Thyroid gland (tissue), 4 donors: ENCODE results near the gene CD27. TPM values are rescaled to one million over a fixed set of nuclear protein-coding genes. Genes with fewer than 3 reads are reported as not detected.
A peak's percentile ranks its signal among the peaks of the same experiment; 100 is the strongest.
"Not testable (repeated sequence)": the region's sequence is repeated elsewhere in the genome, so short reads cannot be mapped to it uniquely, and the experiment has no call there.

Source experiments
- DNase-seq, 2 donors: peaks; one replicate each; pipeline ENCODE4 v3.0.0-alpha.2; 2019
- H3K27ac ChIP-seq, 3 donors: fragments of 200-600 bp; sonication (generic); 1 replicate in 2 of 3; 2 replicates in 1 of 3; pipeline ENCODE4 v1.5.1; 2016 to 2019; ENCODE audit warnings: mild to moderate bottlenecking in 1 of 3, moderate library complexity in 1 of 3
- H3K27me3 ChIP-seq: fragments of 200-600 bp; sonication (generic); one replicate; pipeline ENCODE4 v1.5.1; 2019
- H3K36me3 ChIP-seq, 2 donors: fragments of 200-600 bp; sonication (generic); one replicate each; pipeline ENCODE4 v1.5.1; 2016 to 2019
- H3K4me1 ChIP-seq, 2 donors: fragments of 200-600 bp; sonication (generic); one replicate each; pipeline ENCODE4 v1.5.1; 2017 to 2019
- H3K4me3 ChIP-seq, 3 donors: fragments of 200-600 bp; sonication (generic); replicated peaks in 1 of 3; 1 replicate in 2 of 3; 2 replicates in 1 of 3; pipeline ENCODE4 v1.5.1; 2016; ENCODE audit warnings: mild to moderate bottlenecking in 1 of 3
- H3K9me3 ChIP-seq: fragments of 200-600 bp; sonication (generic); one replicate; pipeline ENCODE4 v1.5.1; 2017
- POLR2A ChIP-seq, 2 donors: fragments of 450-650 bp; IDR thresholded peaks; one replicate each; pipeline ENCODE4 v1.6.1; 2017; ENCODE audit warnings: antibody characterized with exemption in 2 of 2, mild to moderate bottlenecking in 2 of 2, moderate library complexity in 1 of 2
- WGBS, 2 donors: methylation state at CpG; one replicate each; pipeline ENCODE4 v1.1.5; 2017; 5-methylcytosine and 5-hydroxymethylcytosine counted together
- intact Hi-C: fragments of 100-400 bp; cut with DNase I; formaldehyde crosslinking; loops from one replicate; pipeline ENCODE4 v1.15.1; 2023
- total RNA-seq, 4 donors: library from RNA; depleted of rRNA; stranded (reverse); fragments of >200 nt; gene quantifications; one replicate each; pipeline ENCODE4 v1.2.3, GENCODE V29; 2016
- TF ChIP-seq, protein P1 (sequence below), 6 experiments: fragments of 200-600 bp in 3 of 6; fragments of 450-650 bp in 3 of 6; sonication (generic) in 3 of 6; IDR thresholded peaks; one replicate each; pipeline ENCODE4 v1.5.1; 2016 to 2019; ENCODE audit warnings: antibody characterized with exemption in 6 of 6, mild to moderate bottlenecking in 2 of 6, inconsistent platforms in 1 of 6, moderate library complexity in 1 of 6

The CD27 gene
- total RNA-seq, 4 donors from 2014 or later = 2.7 to 10.8 (median 6.4) TPM

DNA sequence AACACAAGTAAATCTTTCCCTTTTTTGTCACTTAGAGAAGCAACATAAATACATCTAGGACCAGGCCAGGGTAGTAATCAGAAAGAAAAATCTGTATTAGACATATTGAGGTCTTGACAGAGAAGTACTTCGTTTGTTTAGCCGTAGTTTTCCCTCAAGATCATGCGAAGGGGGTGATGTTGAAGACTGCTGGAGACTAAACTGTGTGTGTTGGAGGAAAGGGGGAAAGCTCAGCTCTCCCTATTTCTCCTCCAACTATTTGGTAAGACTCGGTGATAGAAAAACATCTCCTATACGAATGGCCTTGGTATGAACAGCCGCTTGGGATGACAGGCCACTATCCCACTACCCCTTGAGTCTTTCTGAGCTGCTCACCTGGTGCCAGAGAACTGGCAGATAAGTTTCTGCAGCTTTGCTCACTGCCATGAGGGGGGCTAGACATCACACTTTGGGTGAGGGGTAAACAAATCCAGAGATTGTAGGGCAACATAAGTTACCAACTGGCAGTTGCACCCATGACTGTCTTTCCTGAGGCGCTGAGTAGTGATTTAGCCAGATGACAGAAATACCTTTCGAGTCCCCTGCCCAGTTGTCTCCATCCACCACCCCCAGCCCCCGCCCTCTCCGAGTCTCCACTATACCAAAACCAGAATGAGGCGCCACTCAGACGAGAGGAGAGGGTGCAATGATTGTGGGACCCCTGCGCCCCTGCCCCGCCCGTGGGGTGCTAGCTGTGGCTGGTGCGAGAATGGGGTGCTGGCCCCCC is 25.0 kb downstream of the CD27 start:
- H3K36me3 ChIP-seq = peaks cover 3 to 7% of the 10 kb centered on the region in 2 donors
- H3K9me3 ChIP-seq = no peaks in the 10 kb centered on the region
- H3K27me3 ChIP-seq = no peaks in the 10 kb centered on the region
- H3K4me3 ChIP-seq = peak overlapping the region; percentile 67 to 76 (median 74)
- no peak for DNase-seq
- peak overlapping the region; percentile 62 to 82 (median 69) for H3K27ac ChIP-seq
- peaks cover 7 to 21% of the 10 kb centered on the region in 2 donors for H3K4me1 ChIP-seq
- intact Hi-C loops = loop anchor here (5.0 kb wide), 2 partner anchors 68 to 142 kb away; no protein-coding TSS in a partner anchor
- TF ChIP-seq, protein P1, sequence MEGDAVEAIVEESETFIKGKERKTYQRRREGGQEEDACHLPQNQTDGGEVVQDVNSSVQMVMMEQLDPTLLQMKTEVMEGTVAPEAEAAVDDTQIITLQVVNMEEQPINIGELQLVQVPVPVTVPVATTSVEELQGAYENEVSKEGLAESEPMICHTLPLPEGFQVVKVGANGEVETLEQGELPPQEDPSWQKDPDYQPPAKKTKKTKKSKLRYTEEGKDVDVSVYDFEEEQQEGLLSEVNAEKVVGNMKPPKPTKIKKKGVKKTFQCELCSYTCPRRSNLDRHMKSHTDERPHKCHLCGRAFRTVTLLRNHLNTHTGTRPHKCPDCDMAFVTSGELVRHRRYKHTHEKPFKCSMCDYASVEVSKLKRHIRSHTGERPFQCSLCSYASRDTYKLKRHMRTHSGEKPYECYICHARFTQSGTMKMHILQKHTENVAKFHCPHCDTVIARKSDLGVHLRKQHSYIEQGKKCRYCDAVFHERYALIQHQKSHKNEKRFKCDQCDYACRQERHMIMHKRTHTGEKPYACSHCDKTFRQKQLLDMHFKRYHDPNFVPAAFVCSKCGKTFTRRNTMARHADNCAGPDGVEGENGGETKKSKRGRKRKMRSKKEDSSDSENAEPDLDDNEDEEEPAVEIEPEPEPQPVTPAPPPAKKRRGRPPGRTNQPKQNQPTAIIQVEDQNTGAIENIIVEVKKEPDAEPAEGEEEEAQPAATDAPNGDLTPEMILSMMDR (IDR thresholded peaks at IDR 0.05) = no peak
- no peak for TF ChIP-seq POLR2A (IDR thresholded peaks at IDR 0.05)
- 18 to 29% methylated on average over 8 of the region's 16 CpGs for WGBS, 2 donors

DNA sequence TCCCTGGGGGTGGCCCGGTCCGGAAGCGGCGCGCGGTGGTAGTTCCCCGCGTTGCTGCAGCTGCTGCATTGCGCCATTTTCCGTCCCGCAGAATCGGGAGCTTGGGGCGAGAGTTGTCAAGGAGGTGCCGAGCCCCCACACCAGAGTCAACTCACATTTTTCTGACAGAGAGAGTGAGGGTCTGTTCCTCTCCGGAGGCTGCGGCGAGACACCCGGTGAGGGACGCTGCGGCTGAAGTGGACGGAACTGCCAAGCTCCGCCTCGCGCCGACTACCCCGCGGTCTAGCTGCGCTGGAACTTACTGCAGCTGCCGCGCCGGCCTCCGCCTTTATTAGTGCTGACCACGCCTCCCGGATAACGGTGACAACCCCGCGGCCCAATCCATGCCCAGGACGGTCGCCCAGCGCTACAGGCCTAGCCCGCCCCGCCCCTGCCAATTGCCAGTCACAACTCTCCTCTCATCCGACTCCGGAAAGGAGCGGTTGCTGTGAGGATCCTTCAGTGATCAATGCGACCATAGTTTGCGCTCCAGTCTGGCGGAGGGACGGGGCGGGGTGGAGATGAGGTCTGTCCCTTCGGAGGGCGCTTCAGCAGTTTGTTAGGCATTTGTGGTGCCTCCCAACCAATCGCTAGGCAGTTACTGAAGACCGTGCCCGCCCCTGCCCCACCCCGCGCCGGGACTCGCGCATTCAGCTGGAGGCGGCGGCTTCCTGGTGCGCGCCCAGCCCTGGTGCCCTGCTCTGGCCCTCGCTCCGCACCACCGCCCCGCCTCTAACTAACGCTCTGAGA is 25.8 kb downstream of the CD27 start, which contains the start of gene VAMP1:
Gene VAMP1 (minus strand): TSS at position 303 of the 789 bp plus-strand sequence. CDS start 146 bp downstream, at position 157.
- peaks cover 3 to 5% of the 10 kb centered on the region in 2 donors for H3K36me3 ChIP-seq
- TF ChIP-seq, protein P1 (IDR thresholded peaks at IDR 0.05) = peak in 1 of 6 experiments; percentile 10
- peak; percentile 92 to 100 for TF ChIP-seq POLR2A (IDR thresholded peaks at IDR 0.05)
- peak; percentile 99 for DNase-seq
- H3K27me3 ChIP-seq = no peaks in the 10 kb centered on the region
- 0 to 1% methylated on average over 18 to 22 of the region's 69 CpGs for WGBS, 2 donors
- no peaks in the 10 kb centered on the region for H3K9me3 ChIP-seq
- H3K4me3 ChIP-seq = peak within 1 kb of the TSS; percentile 67 to 76 (median 74)
- peaks cover 7 to 21% of the 10 kb centered on the region in 2 donors for H3K4me1 ChIP-seq
- intact Hi-C loops = no loop called here
- peak within 1 kb of the TSS; percentile 62 to 82 (median 69) for H3K27ac ChIP-seq

DNA sequence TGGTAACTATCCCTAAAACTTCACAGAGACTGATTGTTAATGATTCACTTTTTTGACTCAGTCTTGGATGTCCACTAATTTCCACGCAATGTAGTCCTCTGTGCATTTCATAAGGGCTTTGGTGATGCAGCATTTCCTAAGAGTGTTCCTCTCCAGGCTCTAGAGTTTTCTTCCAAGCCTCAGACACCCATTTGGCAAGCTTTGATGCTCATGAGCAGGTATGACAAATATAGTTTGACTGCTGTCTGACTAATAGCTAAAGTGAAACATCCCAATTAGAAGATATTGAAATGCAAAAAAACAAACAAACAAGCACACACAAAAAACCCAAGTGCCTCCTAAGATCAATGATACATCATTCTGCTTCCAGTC is 27.2 kb downstream of the CD27 start:
- TF ChIP-seq, protein P1 (IDR thresholded peaks at IDR 0.05) = no peak
- peaks cover 7 to 21% of the 10 kb centered on the region in 2 donors for H3K4me1 ChIP-seq
- H3K36me3 ChIP-seq = no peaks in the 10 kb centered on the region
- no peak overlapping the region for H3K27ac ChIP-seq
- WGBS, 2 donors = 89 to 94% methylated on average over 1 of the region's 1 CpG
- no peaks in the 10 kb centered on the region for H3K27me3 ChIP-seq
- no peak for DNase-seq
- no peaks in the 10 kb centered on the region for H3K9me3 ChIP-seq
- intact Hi-C loops = no loop called here
- no peak overlapping the region for H3K4me3 ChIP-seq

DNA sequence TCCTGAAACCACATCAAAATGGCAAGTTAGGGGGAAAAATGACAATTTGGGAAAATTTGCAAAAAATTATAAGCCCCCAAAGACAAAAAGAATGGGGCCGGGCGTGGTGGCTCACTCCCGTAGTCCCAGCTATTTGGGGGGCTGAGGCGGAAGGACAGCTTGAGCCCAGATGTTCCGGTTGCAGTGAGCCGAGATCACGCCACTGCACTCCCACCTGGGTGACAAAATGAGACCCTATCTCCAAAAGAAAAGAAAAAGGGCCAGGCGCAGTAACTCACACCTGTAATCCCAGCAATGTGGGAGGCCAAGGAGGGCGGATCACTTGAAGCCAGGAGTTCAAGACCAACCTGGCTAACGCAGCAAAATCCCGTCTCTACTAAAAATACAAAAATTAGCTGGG is 27.7 kb downstream of the CD27 start:
- TF ChIP-seq, protein P1 (IDR thresholded peaks at IDR 0.05) = no peak
- no peak for TF ChIP-seq POLR2A (IDR thresholded peaks at IDR 0.05)
- WGBS, 2 donors = 88 to 89% methylated on average over 11 of the region's 11 CpGs
- Histone ChIP-seq H3K9me3 (no peaks in the 10 kb centered on the region), H3K36me3 (no peaks in the 10 kb centered on the region), H3K27me3 (no peaks in the 10 kb centered on the region), H3K27ac (no peak overlapping the region), H3K4me3 (no peak overlapping the region), H3K4me1 (peaks cover 7 to 21% of the 10 kb centered on the region in 2 donors)
- intact Hi-C loops = no loop called here
- no peak for DNase-seq

DNA sequence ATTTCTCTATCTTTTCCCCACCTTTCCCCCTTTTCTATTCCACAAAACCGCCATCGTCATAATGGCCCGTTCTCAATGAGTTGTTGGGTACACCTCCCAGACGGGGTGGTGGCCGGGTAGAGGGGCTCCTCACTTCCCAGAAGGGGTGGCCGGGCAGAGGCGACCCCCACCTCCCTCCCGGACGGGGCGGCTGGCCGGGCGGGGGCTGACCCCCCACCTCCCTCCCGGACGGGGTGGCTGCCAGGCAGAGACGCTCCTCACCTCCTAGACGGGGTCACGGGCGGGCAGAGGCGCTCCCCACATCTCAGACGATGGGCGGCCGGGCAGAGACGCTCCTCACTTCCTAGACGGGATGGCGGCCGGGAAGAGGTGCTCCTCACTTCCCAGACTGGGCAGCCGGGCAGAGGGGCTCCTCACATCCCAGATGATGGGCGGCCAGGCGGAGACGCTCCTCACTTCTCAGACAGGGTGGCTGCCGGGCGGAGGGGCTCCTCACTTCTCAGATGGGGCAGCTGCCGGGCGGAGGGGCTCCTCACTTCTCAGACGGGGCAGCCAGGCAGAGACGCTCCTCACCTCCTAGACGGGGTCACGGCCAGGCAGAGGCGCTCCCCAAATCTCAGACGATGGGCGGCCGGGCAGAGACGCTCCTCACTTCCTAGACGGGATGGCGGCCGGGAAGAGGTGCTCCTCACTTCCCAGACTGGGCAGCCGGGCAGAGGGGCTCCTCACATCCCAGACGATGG is 30.6 kb downstream of the CD27 start:
- DNase-seq, H3K36me3 ChIP-seq, H3K9me3 ChIP-seq, H3K27me3 ChIP-seq, H3K27ac ChIP-seq, H3K4me3 ChIP-seq, intact Hi-C loops, H3K4me1 ChIP-seq: not testable (repeated sequence)
- WGBS, 2 donors = 80 to 85% methylated on average over 16 to 30 of the region's 48 CpGs
